Glutamatergic neuron (in vitro differentiated cells): Measurements from ENCODE around the gene BTG4. TPM values are rescaled to one million over a fixed set of nuclear protein-coding genes. Genes with fewer than 3 reads are reported as not detected.

Experiments used
- DNase-seq: peaks from one replicate; pipeline ENCODE4 v3.0.0; 2022
- H3K27ac Mint-ChIP-seq: one replicate; pipeline ENCODE4 v1.8.0; 2020; ENCODE audit warnings: mild to moderate bottlenecking, mixed read lengths, inconsistent platforms; ENCODE audit not compliant: unreplicated experiment
- H3K27me3 Mint-ChIP-seq: one replicate; pipeline ENCODE4 v1.8.0; 2020; ENCODE audit warnings: mild to moderate bottlenecking, moderate library complexity, mixed read lengths, inconsistent platforms; ENCODE audit not compliant: unreplicated experiment
- H3K36me3 Mint-ChIP-seq: one replicate; pipeline ENCODE4 v1.8.0; 2020; ENCODE audit warnings: mild to moderate bottlenecking, mixed read lengths, inconsistent platforms; ENCODE audit not compliant: unreplicated experiment
- H3K4me1 Mint-ChIP-seq: one replicate; pipeline ENCODE4 v1.8.0; 2020; ENCODE audit warnings: mild to moderate bottlenecking, low read depth, mixed read lengths, inconsistent platforms; ENCODE audit not compliant: unreplicated experiment
- H3K4me3 Mint-ChIP-seq: one replicate; pipeline ENCODE4 v1.8.0; 2020; ENCODE audit warnings: mild to moderate bottlenecking, mixed read lengths, inconsistent platforms; ENCODE audit not compliant: unreplicated experiment
- H3K9me3 Mint-ChIP-seq: one replicate; pipeline ENCODE4 v1.8.0; 2020; ENCODE audit warnings: mild to moderate bottlenecking, moderate library complexity, mixed read lengths, inconsistent platforms; ENCODE audit not compliant: unreplicated experiment
- CTCF ChIP-seq: fragments of 200-600 bp; sonication (generic); IDR thresholded peaks from one replicate; pipeline ENCODE4 v1.5.0; 2021; ENCODE audit not compliant: partially characterized antibody, unreplicated experiment
- total RNA-seq: library from RNA; stranded (reverse); fragmentation: NEBNext Ultra II Directional; extraction: Animal tissue kit (Norgen Biotek cat#: 25700); gene quantifications from one replicate; pipeline ENCODE4 v1.2.1, GENCODE V29; 2021; ENCODE audit not compliant: unreplicated experiment

The BTG4 gene
- total RNA-seq, 1 donor from 2014 or later = not detected

DNA sequence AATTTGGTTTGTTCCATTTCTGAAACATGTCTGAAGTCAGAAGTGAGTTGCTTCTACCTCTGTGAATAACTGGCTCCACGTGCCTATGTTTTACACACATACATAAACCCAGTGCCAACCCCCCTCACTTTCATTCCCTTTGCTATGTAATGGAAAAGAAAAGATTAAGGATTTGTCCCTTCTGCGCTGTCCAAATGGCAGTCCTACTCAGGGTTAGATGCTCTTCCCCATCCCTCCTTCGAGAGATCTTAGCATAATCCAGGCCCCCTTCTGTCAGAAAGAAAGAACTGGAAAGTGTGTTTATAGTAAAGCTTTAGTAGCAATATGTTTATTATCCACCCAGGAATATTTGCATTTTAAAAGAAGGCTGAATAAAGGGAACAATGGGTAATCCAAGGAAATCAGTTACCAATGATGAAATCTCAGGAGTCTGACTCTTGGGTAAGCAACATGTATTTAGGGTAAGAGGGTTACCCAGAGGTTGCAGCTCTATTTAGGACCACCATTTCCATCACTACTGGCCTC lies 25.2 kb upstream of the BTG4 start:
- Mint-ChIP-seq H3K4me3 (no peak overlapping the region), H3K4me1 (peaks cover 12% of the 10 kb centered on the region), H3K9me3 (peaks cover 1% of the 10 kb centered on the region), H3K36me3 (no peaks in the 10 kb centered on the region), H3K27me3 (peaks cover 3% of the 10 kb centered on the region), H3K27ac (no peak overlapping the region)
- no peak for TF ChIP-seq CTCF
- no peak for DNase-seq

DNA sequence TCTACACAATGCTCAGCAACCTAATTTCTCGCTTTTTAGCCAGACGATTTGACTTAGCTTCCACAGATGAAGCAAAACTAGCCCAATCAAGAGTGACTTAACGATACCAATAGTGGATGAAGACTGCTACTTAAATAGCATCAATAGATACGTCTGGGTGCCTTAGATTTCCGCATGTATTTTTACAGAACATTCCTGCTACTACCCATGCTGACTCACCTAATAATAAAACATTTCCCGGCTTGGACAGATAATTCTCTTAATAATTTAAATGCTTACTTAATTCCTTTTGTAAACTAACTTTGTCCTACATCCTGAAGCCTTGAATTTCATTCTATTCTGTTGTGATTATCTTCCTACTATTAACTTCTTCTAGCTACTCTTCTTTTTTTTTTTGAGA lies 23.1 kb upstream of the BTG4 start:
- Mint-ChIP-seq H3K4me1 (peaks cover 8% of the 10 kb centered on the region), H3K9me3 (peaks cover 1% of the 10 kb centered on the region), H3K36me3 (no peaks in the 10 kb centered on the region), H3K27ac (no peak overlapping the region), H3K27me3 (no peaks in the 10 kb centered on the region), H3K4me3 (no peak overlapping the region)
- TF ChIP-seq CTCF = no peak
- no peak for DNase-seq

GRCh38 chr11:111532365-111532709 lies 20.2 kb upstream of the BTG4 start:
- H3K36me3 Mint-ChIP-seq = no peaks in the 10 kb centered on the region

GRCh38 chr11:111531687-111532364 lies 19.6 kb upstream of the BTG4 start:
- Mint-ChIP-seq H3K36me3 (no peaks in the 10 kb centered on the region), H3K9me3 (peaks cover 1% of the 10 kb centered on the region)
- no peak for TF ChIP-seq CTCF

More at GRCh38 chr11:111532365-111532709, 20.2 kb upstream of the BTG4 start:
- no peak for DNase-seq
- no peak for TF ChIP-seq CTCF
- Mint-ChIP-seq H3K27ac (no peak overlapping the region), H3K27me3 (no peaks in the 10 kb centered on the region), H3K4me3 (no peak overlapping the region), H3K4me1 (no peaks in the 10 kb centered on the region), H3K9me3 (peaks cover 1% of the 10 kb centered on the region)

DNA sequence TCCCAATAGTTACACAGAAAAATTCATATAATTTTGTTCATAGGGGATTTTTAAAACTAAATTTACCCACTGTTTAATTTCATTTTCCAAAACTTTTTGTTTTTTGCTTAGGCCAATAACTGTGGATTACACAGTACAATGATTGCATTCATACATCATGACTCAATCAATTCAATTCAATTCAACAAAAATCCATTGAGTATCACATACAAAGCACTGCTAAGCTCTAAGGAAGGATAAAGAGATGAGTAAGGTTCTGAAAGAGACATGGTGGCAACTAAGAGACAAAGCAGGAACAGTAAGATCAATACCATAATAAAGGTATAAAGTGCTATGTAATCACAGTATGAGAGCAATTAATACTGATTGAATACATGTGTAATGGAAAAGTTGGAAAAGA lies 18.9 kb upstream of the BTG4 start:
- no peaks in the 10 kb centered on the region for H3K27me3 Mint-ChIP-seq
- H3K9me3 Mint-ChIP-seq = peaks cover 1% of the 10 kb centered on the region
- no peak overlapping the region for H3K4me3 Mint-ChIP-seq
- no peaks in the 10 kb centered on the region for H3K4me1 Mint-ChIP-seq
- no peak for TF ChIP-seq CTCF
- no peak for DNase-seq
- no peaks in the 10 kb centered on the region for H3K36me3 Mint-ChIP-seq
- no peak overlapping the region for H3K27ac Mint-ChIP-seq

More at GRCh38 chr11:111531687-111532364, 19.6 kb upstream of the BTG4 start:
- no peak overlapping the region for H3K27ac Mint-ChIP-seq
- no peak for DNase-seq
- H3K27me3 Mint-ChIP-seq = no peaks in the 10 kb centered on the region
- H3K4me3 Mint-ChIP-seq = no peak overlapping the region
- H3K4me1 Mint-ChIP-seq = no peaks in the 10 kb centered on the region
